Neural progenitor cell (in vitro differentiated cells): ENCODE measurements around the gene MERTK. TPM values are rescaled to one million over a fixed set of nuclear protein-coding genes. Genes with fewer than 3 reads are reported as not detected.

Experiments
- DNase-seq: peaks from one replicate; pipeline ENCODE4 v3.0.0-alpha.2; 2016; ENCODE audit warnings: low spot score
- H2AFZ ChIP-seq: fragments of 200-600 bp; sonication (generic); replicated peaks from 2 replicates; pipeline ENCODE4 v1.6.1; 2016; ENCODE audit warnings: antibody characterized with exemption
- H3F3A ChIP-seq: fragments of 200-600 bp; sonication (generic); 2 replicates; pipeline ENCODE4 v1.6.1; 2016; ENCODE audit warnings: antibody characterized with exemption, low read depth
- H3K27ac ChIP-seq: fragments of 200-600 bp; sonication (generic); 2 replicates; pipeline ENCODE4 v1.5.1; 2016; ENCODE audit warnings: mild to moderate bottlenecking
- H3K27me3 ChIP-seq: fragments of 200-600 bp; sonication (generic); 2 replicates; pipeline ENCODE4 v1.6.1; 2016; ENCODE audit warnings: mild to moderate bottlenecking, moderate library complexity
- H3K36me3 ChIP-seq: fragments of 200-600 bp; sonication (generic); 2 replicates; pipeline ENCODE4 v1.5.1; 2016
- H3K4me1 ChIP-seq: fragments of 200-600 bp; sonication (generic); 2 replicates; pipeline ENCODE4 v1.6.1; 2016; ENCODE audit warnings: mixed run types
- H3K4me2 ChIP-seq: fragments of 200-600 bp; sonication (generic); 2 replicates; pipeline ENCODE4 v1.6.1; 2016
- H3K4me3 ChIP-seq: fragments of 200-600 bp; sonication (generic); 2 replicates; pipeline ENCODE4 v1.5.1; 2016
- H3K79me2 ChIP-seq: fragments of 200-600 bp; sonication (generic); 2 replicates; pipeline ENCODE4 v1.6.1; 2016; ENCODE audit warnings: low read depth
- H3K9ac ChIP-seq: fragments of 200-600 bp; sonication (generic); 2 replicates; pipeline ENCODE4 v1.6.1; 2016
- H3K9me3 ChIP-seq: fragments of 200-600 bp; sonication (generic); 2 replicates; pipeline ENCODE4 v1.5.1; 2016; ENCODE audit warnings: low read depth
- H4K20me1 ChIP-seq: fragments of 200-600 bp; sonication (generic); 2 replicates; pipeline ENCODE4 v1.6.1; 2016; ENCODE audit warnings: low read depth
- H3K27ac Mint-ChIP-seq: 3 replicates; pipeline ENCODE4 v1.8.0; 2021; ENCODE audit warnings: mixed read lengths
- H3K27me3 Mint-ChIP-seq: 2 replicates; pipeline ENCODE4 v1.8.0; 2022; ENCODE audit warnings: low read depth, mild to moderate bottlenecking, inconsistent platforms, moderate library complexity, mixed read lengths; ENCODE audit not compliant: insufficient read depth
- H3K36me3 Mint-ChIP-seq: 3 replicates; pipeline ENCODE4 v1.8.0; 2021; ENCODE audit warnings: mixed read lengths
- H3K4me1 Mint-ChIP-seq: 3 replicates; pipeline ENCODE4 v1.8.0; 2021; ENCODE audit warnings: mixed read lengths
- H3K4me3 Mint-ChIP-seq: 3 replicates; pipeline ENCODE4 v1.8.0; 2021; ENCODE audit warnings: mild to moderate bottlenecking, moderate library complexity, mixed read lengths
- H3K9me3 Mint-ChIP-seq: 3 replicates; pipeline ENCODE4 v1.8.0; 2020; ENCODE audit warnings: mixed read lengths
- CTCF ChIP-seq: fragments of 200-600 bp; sonication (generic); IDR thresholded peaks from 2 replicates; pipeline ENCODE4 v1.5.1; 2017; ENCODE audit warnings: antibody characterized with exemption, mild to moderate bottlenecking
- EZH2 ChIP-seq: fragments of 200-600 bp; sonication (generic); IDR thresholded peaks from 2 replicates; pipeline ENCODE4 v1.6.1; 2017; ENCODE audit warnings: antibody characterized with exemption, mild to moderate bottlenecking, moderate library complexity
- EZH2phosphoT487 ChIP-seq: fragments of 200-600 bp; sonication (generic); IDR thresholded peaks from 2 replicates; pipeline ENCODE4 v1.6.1; 2017; ENCODE audit warnings: antibody characterized with exemption
- total RNA-seq: library from RNA; depleted of rRNA; stranded (reverse); fragments of >200 nt; gene quantifications from 2 replicates; pipeline ENCODE4 v1.2.3, GENCODE V29; 2015; ENCODE audit warnings: low replicate concordance

MERTK gene
- total RNA-seq, 1 donor from 2014 or later = 6.1 TPM

GRCh38 chr2:111947219-111947618, 48.8 kb downstream of the MERTK start:
- Histone ChIP-seq H2AFZ (no peak overlapping the region), H3K27me3 (no peaks in the 10 kb centered on the region), H3K4me2 (no peak overlapping the region), H3K4me3 (no peak overlapping the region), H3K79me2 (no peaks in the 10 kb centered on the region), H3K4me1 (peaks cover 4% of the 10 kb centered on the region), H3K9ac (no peak overlapping the region), H4K20me1 (no peaks in the 10 kb centered on the region), H3K9me3 (no peaks in the 10 kb centered on the region), H3K36me3 (no peaks in the 10 kb centered on the region), H3K27ac (no peak overlapping the region), H3F3A (no peaks in the 10 kb centered on the region)
- TF ChIP-seq CTCF = no peak
- TF ChIP-seq EZH2 = no peak
- no peak for TF ChIP-seq EZH2phosphoT487
- no peaks in the 10 kb centered on the region for H3K27me3 Mint-ChIP-seq
- peaks cover 5% of the 10 kb centered on the region for H3K36me3 Mint-ChIP-seq
- peak overlapping the region; percentile 15 for H3K27ac Mint-ChIP-seq
- H3K9me3 Mint-ChIP-seq = no peaks in the 10 kb centered on the region
- no peak for DNase-seq
- peaks cover 16% of the 10 kb centered on the region for H3K4me1 Mint-ChIP-seq
- no peak overlapping the region for H3K4me3 Mint-ChIP-seq

- Histone ChIP-seq H3K4me2 (no peak overlapping the region), H3K4me3 (no peak overlapping the region), H3K4me1 (peaks cover 4% of the 10 kb centered on the region), H3K27ac (no peak overlapping the region), H3K79me2 (no peaks in the 10 kb centered on the region), H3K9ac (no peak overlapping the region), H2AFZ (no peak overlapping the region), H3K27me3 (no peaks in the 10 kb centered on the region), H4K20me1 (no peaks in the 10 kb centered on the region), H3K9me3 (no peaks in the 10 kb centered on the region), H3K36me3 (no peaks in the 10 kb centered on the region), H3F3A (no peaks in the 10 kb centered on the region)
- TF ChIP-seq CTCF (no peak), EZH2phosphoT487 (no peak), EZH2 (no peak)
- DNase-seq = no peak
- no peaks in the 10 kb centered on the region for H3K27me3 Mint-ChIP-seq
- peaks cover 6% of the 10 kb centered on the region for H3K36me3 Mint-ChIP-seq
- H3K27ac Mint-ChIP-seq = no peak overlapping the region
- H3K9me3 Mint-ChIP-seq = no peaks in the 10 kb centered on the region
- peaks cover 14% of the 10 kb centered on the region for H3K4me1 Mint-ChIP-seq
- H3K4me3 Mint-ChIP-seq = no peak overlapping the region
Observed at GRCh38 chr2:111948832-111949231, 50.4 kb downstream of the MERTK start.

GRCh38 chr2:111950236-111950635, 51.8 kb downstream of the MERTK start:
- no peaks in the 10 kb centered on the region for H3K27me3 ChIP-seq
- H3K36me3 ChIP-seq = no peaks in the 10 kb centered on the region
- Mint-ChIP-seq H3K27me3 (no peaks in the 10 kb centered on the region), H3K4me3 (no peak overlapping the region), H3K4me1 (peaks cover 26% of the 10 kb centered on the region), H3K27ac (no peak overlapping the region), H3K36me3 (peaks cover 9% of the 10 kb centered on the region), H3K9me3 (no peaks in the 10 kb centered on the region)
- H4K20me1 ChIP-seq = no peaks in the 10 kb centered on the region
- no peak overlapping the region for H2AFZ ChIP-seq
- no peak for DNase-seq
- H3K9ac ChIP-seq = no peak overlapping the region
- peaks cover 4% of the 10 kb centered on the region for H3K4me1 ChIP-seq
- no peak overlapping the region for H3K27ac ChIP-seq
- H3K79me2 ChIP-seq = no peaks in the 10 kb centered on the region
- no peaks in the 10 kb centered on the region for H3K9me3 ChIP-seq
- no peaks in the 10 kb centered on the region for H3F3A ChIP-seq
- H3K4me3 ChIP-seq = no peak overlapping the region
- H3K4me2 ChIP-seq = no peak overlapping the region
- TF ChIP-seq EZH2 (no peak), EZH2phosphoT487 (no peak), CTCF (no peak)
